ENCODE measurements around the gene RAET1G.
A peak's percentile ranks its signal among the peaks of the same experiment; 100 is the strongest.
"Not testable (repeated sequence)": the region's sequence is repeated elsewhere in the genome, so short reads cannot be mapped to it uniquely, and the experiment has no call there.

The RAET1G gene

DNA sequence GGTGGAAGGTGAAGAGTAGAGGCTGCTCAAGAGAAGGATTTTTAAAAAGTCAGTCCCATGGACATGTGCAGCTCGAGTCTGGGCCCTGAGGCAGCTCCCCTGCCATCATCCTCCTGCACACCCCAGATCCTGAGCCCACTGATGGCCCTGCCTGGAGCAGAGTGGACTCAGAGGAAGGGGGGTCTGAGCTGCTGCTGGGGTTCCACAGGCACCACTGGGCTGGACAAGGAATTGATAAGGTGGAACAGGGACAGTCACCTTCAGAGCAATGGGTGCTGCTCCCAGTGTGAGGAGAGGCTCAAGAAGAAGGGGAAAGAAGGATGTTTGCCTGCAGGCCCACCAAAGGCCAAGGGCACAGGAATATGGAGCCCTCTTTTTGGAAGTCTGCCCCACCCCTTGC, 25.1 kb upstream of the RAET1G start:
- Mint-ChIP-seq H3K4me1 (ENCODE audit: low read depth in 2 of 2) (peaks cover 0 to 2% of the 10 kb centered on the region in 2 donors), H3K27ac (no peak overlapping the region), H3K4me3 (no peak overlapping the region), H3K36me3 (ENCODE audit: insufficient read depth) (peaks cover 4% of the 10 kb centered on the region), H3K9me3 (no peaks in the 10 kb centered on the region), H3K27me3 (peaks cover 42 to 51% of the 10 kb centered on the region in 2 donors)
- DNase-seq (no peak), ATAC-seq (replicated peaks) (no peak)

DNA sequence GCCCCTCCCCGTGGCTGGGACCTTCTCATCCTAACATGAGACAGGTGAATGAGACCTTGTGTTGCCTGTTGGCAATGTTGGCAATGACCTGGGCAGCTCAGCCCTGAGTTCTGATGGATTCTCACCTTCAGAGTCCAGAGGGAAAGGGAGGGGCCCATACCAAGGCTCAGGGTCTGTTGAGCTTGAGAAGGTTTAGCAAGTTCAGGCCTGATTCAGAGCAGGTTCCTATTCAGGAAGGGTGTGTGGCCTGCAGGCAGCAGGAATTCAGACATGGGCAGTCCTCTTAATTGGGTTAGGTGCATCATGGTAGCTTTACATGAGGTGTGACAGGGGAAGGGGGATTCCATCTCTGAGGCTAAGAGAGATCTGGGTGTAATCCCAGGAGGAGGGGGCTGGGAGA, 24.6 kb upstream of the RAET1G start:
- peaks cover 38 to 47% of the 10 kb centered on the region in 2 donors for H3K27me3 Mint-ChIP-seq
- not testable (repeated sequence) for DNase-seq; H3K9me3 Mint-ChIP-seq; H3K4me3 Mint-ChIP-seq; H3K27ac Mint-ChIP-seq; H3K4me1 Mint-ChIP-seq (ENCODE audit: low read depth in 2 of 2); ATAC-seq (replicated peaks); H3K36me3 Mint-ChIP-seq (ENCODE audit: insufficient read depth)

DNA sequence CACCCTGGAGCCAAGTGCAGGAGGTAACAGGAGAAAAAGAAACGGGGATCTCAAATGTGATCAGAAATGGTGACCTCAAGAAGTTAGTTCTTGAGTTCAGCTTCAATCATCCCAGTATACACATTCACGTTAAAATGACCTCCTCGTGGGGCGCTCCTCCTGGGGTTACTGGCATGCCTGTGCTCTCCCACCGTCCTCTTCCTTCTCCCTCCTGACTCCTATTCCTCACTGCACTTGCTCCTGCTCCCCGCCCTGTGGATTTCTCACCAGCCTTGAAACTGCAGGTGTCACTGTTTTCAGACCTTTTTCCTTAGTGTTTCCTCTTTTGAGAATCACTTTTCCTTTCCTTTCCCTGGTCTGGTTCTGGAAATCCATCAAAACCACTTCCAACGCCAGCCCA, 23.7 kb upstream of the RAET1G start:
- Mint-ChIP-seq H3K36me3 (ENCODE audit: insufficient read depth) (peaks cover 14% of the 10 kb centered on the region), H3K4me1 (ENCODE audit: low read depth in 2 of 2) (peaks cover 10 to 12% of the 10 kb centered on the region in 2 donors), H3K27me3 (peaks cover 29 to 38% of the 10 kb centered on the region in 2 donors)
- DNase-seq; ATAC-seq (replicated peaks); H3K4me3 Mint-ChIP-seq; H3K27ac Mint-ChIP-seq; H3K9me3 Mint-ChIP-seq: not testable (repeated sequence)

DNA sequence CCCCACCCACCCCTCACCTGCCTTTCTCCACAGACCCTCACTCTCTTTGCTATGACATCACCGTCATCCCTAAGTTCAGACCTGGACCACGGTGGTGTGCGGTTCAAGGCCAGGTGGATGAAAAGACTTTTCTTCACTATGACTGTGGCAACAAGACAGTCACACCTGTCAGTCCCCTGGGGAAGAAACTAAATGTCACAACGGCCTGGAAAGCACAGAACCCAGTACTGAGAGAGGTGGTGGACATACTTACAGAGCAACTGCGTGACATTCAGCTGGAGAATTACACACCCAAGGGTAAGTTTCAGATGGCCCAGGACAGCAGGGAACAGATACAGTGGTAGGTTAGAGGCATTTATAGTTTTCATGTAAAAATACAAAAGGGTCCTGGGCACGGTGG, 22.4 kb upstream of the RAET1G start:
- Mint-ChIP-seq H3K36me3 (ENCODE audit: insufficient read depth) (peaks cover 17% of the 10 kb centered on the region), H3K27me3 (peaks cover 20 to 29% of the 10 kb centered on the region in 2 donors), H3K4me1 (ENCODE audit: low read depth in 2 of 2) (peaks cover 12 to 19% of the 10 kb centered on the region in 2 donors)
- not testable (repeated sequence) for H3K9me3 Mint-ChIP-seq; H3K27ac Mint-ChIP-seq; DNase-seq; H3K4me3 Mint-ChIP-seq; ATAC-seq (replicated peaks)

DNA sequence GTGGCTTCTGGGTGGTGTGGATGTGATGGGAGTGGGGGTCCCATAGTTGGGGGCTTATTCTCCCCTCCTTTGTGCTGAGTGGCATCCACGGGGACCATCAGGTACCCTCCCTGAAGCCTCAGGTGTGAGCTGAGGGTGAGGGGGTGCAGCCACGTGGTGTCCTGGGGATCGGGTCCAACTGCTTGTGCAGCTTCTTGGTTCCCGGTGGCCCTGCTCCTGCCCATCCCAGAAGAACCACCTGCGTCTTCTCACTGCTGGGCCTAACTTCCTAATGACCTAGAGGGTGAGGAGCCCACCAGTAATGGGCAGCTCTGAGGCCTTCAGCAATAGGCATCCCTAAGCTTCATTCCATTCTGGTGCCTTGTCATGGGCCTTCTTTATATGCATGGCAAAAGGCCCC, 20.4 kb upstream of the RAET1G start:
- peaks cover 21 to 29% of the 10 kb centered on the region in 2 donors for H3K4me1 Mint-ChIP-seq (ENCODE audit: low read depth in 2 of 2)
- peak overlapping the region; percentile 89 to 91 for H3K4me3 Mint-ChIP-seq
- H3K27me3 Mint-ChIP-seq: peaks cover 26 to 34% of the 10 kb centered on the region in 2 donors
- H3K9me3 Mint-ChIP-seq; DNase-seq; ATAC-seq (replicated peaks): not testable (repeated sequence)
- peak overlapping the region in 1 of 2 donors; percentile 90 for H3K27ac Mint-ChIP-seq
- H3K36me3 Mint-ChIP-seq (ENCODE audit: insufficient read depth): peaks cover 25% of the 10 kb centered on the region

DNA sequence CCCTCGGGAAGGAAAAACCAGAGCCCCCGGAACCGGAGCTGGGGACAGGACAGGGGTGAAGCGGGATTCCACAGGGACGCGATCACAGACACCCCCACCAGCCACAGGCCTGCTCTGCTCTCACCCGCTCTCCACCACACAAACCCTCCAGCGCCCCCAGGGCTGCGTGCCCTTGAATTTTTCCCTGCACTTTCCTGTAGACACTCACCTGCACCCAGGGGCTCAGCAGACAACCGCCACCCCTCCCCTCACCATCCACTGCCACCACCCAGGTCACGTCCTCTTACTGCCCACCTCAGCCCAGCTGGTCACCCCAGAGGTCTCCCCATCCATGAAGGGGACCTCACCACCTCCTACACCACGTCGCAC, 19.5 kb upstream of the RAET1G start:
- H3K36me3 Mint-ChIP-seq (ENCODE audit: insufficient read depth): peaks cover 32% of the 10 kb centered on the region
- H3K9me3 Mint-ChIP-seq: no peaks in the 10 kb centered on the region
- no peak for ATAC-seq (replicated peaks)
- H3K4me3 Mint-ChIP-seq: peak overlapping the region; percentile 89 to 91
- peaks cover 29 to 34% of the 10 kb centered on the region in 2 donors for H3K27me3 Mint-ChIP-seq
- no peak for DNase-seq
- peak overlapping the region; percentile 90 to 95 for H3K27ac Mint-ChIP-seq
- H3K4me1 Mint-ChIP-seq (ENCODE audit: low read depth in 2 of 2): peaks cover 24 to 31% of the 10 kb centered on the region in 2 donors

DNA sequence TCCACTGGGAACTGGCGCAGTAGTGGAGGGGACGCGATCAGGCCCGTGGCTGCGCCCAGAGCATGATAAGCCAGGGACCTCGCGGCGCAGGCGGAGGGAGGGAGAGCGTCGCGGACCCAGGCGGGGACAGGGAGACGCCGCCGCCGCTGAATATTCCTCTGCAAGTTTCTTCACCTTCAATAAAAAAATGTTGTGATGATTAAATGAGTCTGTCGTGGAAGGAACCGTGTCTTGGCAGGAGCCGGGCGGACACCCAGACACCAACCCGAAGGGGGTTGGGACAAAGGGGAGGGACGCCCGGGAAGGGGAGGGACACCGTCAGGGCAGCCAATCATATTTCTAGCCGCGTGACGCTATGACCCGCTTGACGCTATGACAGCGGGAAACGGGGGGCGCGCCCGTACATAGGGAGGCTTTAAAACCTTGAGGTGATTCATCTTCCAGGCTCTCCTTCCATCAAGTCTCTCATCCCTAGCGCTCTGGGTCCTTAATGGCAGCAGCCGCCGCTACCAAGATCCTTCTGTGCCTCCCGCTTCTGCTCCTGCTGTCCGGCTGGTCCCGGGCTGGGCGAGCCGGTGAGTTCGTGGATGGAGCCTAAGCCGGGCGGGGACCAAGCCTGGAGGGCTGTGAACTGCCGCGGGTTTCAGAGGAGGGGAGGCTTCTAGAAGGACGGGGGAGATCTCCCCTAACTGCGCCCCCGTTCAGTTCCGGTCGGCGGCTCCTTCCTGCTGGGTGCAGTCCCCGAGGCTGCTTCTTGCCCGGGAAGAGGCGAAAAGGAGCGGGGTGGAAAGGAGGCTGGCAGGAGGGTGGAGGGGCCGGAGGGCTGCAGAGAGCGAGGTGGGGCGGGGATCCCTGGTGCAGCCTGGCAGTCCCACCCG, 18.9 kb upstream of the RAET1G start, which contains the start of gene ULBP2:
Gene ULBP2, plus strand, starts transcription at position 432 of the 878 bp plus-strand sequence. Its CDS starts 59 bp downstream, at position 491.
- Mint-ChIP-seq H3K4me1 (ENCODE audit: low read depth in 2 of 2) (peaks cover 24 to 31% of the 10 kb centered on the region in 2 donors), H3K27me3 (peaks cover 35 to 39% of the 10 kb centered on the region in 2 donors), H3K36me3 (ENCODE audit: insufficient read depth) (peaks cover 32% of the 10 kb centered on the region), H3K9me3 (no peaks in the 10 kb centered on the region), H3K4me3 (peak within 1 kb of the TSS; percentile 89 to 91), H3K27ac (peak within 1 kb of the TSS; percentile 90 to 95)
- DNase-seq: peak; percentile 90 to 93 (median 91)
- peak; percentile 82 for ATAC-seq (replicated peaks)

DNA sequence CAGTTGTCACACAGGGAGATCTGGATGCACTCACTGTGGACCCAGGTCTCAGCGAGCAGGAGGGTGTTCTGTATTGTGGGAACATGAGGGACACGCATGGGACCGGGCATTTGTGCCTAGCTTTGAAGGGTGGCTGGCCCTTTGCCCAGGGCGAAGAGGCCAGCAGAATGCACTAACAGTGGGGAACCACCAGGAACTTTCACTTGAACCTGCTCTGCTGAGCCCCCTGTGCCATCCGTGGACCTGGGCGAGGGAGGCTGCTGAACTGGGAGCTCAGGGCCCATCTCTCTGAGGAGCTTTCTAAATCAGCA, 17.7 kb upstream of the RAET1G start:
- H3K27ac Mint-ChIP-seq: peak overlapping the region in 1 of 2 donors; percentile 90
- no peak for DNase-seq
- peaks cover 34% of the 10 kb centered on the region for H3K36me3 Mint-ChIP-seq (ENCODE audit: insufficient read depth)
- ATAC-seq (replicated peaks): no peak
- H3K9me3 Mint-ChIP-seq: no peaks in the 10 kb centered on the region
- peaks cover 24 to 31% of the 10 kb centered on the region in 2 donors for H3K4me1 Mint-ChIP-seq (ENCODE audit: low read depth in 2 of 2)
- peak overlapping the region; percentile 89 to 91 for H3K4me3 Mint-ChIP-seq
- H3K27me3 Mint-ChIP-seq: peaks cover 47 to 51% of the 10 kb centered on the region in 2 donors

DNA sequence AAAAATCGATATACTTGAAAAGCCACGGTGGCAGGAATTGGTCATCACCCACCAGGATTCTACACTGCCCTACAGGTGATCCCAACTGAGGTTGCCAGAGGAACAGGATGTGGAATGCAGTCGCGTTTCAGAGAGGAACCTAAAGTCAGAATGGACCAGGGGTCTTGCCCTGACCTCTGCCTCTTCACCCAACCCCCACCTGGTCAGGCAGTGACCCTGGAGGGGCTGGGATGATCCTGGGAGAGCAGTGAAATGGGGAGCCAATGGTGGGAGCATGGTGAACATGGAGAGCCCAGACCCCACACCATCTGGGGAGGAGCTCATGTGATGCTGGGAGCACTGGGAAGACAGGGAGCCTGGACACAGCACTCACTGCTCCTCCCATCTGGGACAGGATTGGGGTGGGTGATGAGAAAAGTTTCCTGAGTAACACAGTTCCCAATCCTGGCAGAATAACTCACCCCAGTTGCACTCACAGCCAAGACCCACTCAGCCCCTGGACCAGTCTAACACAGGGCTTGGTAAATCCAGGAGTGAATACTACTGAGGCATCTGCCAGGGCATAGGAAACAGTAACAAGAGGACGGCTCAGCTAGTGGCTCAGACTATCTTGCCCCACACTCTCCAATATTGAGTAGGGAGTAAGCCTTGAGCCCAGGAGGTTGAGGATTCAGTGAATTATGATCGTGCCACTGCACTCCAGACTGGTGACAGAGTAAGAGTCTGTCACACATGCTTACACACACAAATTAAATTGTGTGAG, 17.2 kb upstream of the RAET1G start:
- ATAC-seq (replicated peaks): no peak
- H3K4me3 Mint-ChIP-seq: peak overlapping the region; percentile 89 to 91
- no peak for DNase-seq
- H3K36me3 Mint-ChIP-seq (ENCODE audit: insufficient read depth): peaks cover 30% of the 10 kb centered on the region
- H3K27ac Mint-ChIP-seq: no peak overlapping the region
- H3K9me3 Mint-ChIP-seq: no peaks in the 10 kb centered on the region
- H3K27me3 Mint-ChIP-seq: peaks cover 53 to 56% of the 10 kb centered on the region in 2 donors
- peaks cover 24 to 31% of the 10 kb centered on the region in 2 donors for H3K4me1 Mint-ChIP-seq (ENCODE audit: low read depth in 2 of 2)

DNA sequence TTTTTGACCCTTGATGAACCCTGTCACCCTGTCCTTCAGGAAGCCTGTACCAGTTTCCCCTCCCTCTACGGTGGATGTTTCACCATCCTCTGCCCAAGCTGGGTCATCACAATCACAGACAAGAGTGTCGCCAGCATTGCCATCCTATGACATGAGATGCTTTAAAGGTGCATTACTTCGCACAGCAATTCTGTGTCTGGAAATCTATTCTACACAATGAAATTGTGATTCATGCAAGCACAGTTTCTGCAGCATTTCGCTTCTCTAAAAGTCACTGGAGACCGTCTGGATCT, 16.4 kb upstream of the RAET1G start:
- DNase-seq (no peak), ATAC-seq (replicated peaks) (no peak)
- peaks cover 31% of the 10 kb centered on the region for H3K36me3 Mint-ChIP-seq (ENCODE audit: insufficient read depth)
- peaks cover 59 to 64% of the 10 kb centered on the region in 2 donors for H3K27me3 Mint-ChIP-seq
- H3K9me3 Mint-ChIP-seq: no peaks in the 10 kb centered on the region
- peak overlapping the region; percentile 87 to 97 for H3K27ac Mint-ChIP-seq
- H3K4me1 Mint-ChIP-seq (ENCODE audit: low read depth in 2 of 2): peaks cover 24 to 32% of the 10 kb centered on the region in 2 donors
- H3K4me3 Mint-ChIP-seq: peak overlapping the region; percentile 76 to 85

DNA sequence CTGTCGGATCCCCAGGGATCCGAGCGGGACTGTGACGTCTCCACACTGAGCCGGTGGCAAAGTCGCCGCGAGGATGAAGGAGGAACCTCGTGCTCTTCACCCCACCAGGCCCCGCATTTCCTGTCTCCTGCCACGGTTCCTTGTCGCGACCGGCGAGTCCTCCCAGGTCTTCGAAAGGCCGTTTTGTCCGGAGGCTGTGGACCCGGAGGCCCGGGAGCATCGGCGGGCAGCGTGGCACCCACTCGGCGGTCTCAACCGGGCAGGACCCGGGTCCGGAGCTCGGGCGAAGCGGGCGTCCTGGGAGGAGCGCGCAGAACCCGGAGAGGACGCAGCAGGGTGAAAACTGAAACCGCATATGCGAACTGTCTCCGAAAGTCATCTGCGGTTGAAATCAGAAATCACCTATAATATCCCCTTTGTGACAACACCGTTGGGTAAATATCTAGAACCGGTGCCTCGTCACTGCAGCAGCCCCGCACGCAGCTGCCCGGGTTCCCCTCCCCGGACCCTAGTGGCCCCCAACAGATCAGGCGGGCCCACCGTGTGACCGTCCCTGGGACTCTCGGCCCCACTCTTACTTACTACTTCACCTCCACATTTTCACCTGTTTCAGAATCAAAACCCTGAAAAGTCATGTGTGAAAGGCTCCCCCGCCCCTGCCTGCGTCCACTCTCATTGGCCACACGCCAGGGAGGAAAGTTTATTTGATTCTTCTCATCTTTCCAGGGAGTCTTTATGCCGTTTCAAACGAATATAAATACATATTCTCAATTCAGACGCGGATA, 15.8 kb upstream of the RAET1G start:
- H3K4me1 Mint-ChIP-seq (ENCODE audit: low read depth in 2 of 2): peaks cover 24 to 34% of the 10 kb centered on the region in 2 donors
- peak overlapping the region; percentile 76 to 85 for H3K4me3 Mint-ChIP-seq
- peak; percentile 57 to 67 (median 58) for DNase-seq
- H3K27me3 Mint-ChIP-seq: peaks cover 65 to 70% of the 10 kb centered on the region in 2 donors
- peaks cover 34% of the 10 kb centered on the region for H3K36me3 Mint-ChIP-seq (ENCODE audit: insufficient read depth)
- H3K27ac Mint-ChIP-seq: peak overlapping the region; percentile 87 to 97
- H3K9me3 Mint-ChIP-seq: no peaks in the 10 kb centered on the region
- peak; percentile 58 for ATAC-seq (replicated peaks)

DNA sequence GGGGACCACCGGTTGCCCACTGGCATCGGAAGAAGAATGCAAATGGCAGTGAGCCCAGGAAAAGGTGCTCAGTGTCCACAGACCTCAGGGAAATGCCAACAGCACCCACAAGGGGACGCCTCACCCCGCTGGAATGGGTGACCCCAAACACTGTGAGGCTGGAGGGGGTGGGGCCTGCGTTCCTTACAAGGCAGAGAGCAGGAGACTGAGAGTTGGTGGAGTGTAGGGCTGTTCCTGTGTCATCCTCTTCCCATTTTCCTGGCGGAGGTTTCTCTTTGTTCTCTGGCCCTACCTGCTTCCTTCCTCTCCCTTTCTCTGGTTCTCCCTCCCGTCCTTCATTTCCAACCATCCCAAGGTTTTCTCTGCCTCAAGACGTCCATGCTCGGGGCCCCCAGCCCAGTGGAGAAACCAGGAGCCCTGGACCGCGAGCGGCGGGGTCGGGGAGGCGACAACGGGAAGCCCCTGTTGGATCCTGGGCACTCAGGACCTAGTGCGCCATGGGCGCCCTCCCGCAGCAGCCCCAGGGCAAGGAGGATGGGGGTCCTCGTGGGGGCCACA, 15.2 kb upstream of the RAET1G start:
- peaks cover 34% of the 10 kb centered on the region for H3K36me3 Mint-ChIP-seq (ENCODE audit: insufficient read depth)
- DNase-seq, H3K9me3 Mint-ChIP-seq: not testable (repeated sequence)
- H3K4me1 Mint-ChIP-seq (ENCODE audit: low read depth in 2 of 2): peaks cover 24 to 32% of the 10 kb centered on the region in 2 donors
- peak overlapping the region; percentile 87 to 97 for H3K27ac Mint-ChIP-seq
- peak; percentile 16 for ATAC-seq (replicated peaks)
- peak overlapping the region; percentile 76 to 85 for H3K4me3 Mint-ChIP-seq
- peaks cover 71 to 76% of the 10 kb centered on the region in 2 donors for H3K27me3 Mint-ChIP-seq

DNA sequence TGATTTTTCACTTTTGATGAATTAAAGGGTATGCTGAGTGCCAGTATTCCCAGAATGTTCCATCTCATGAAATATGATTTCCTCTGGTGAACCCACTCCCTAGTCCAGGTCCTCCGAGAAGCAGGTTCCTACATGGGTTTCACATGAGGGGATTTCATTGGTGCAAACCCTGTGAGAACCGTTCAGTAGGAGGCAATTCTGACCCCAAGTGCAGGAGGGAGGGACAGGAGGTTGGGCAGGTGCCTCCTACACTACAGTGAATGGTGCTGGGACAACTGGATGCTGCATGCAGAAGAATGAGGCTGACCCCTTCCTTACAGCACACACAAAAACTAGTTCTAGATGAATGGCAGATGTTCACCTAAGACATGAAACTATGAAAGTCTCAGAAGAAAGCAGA, 13.8 kb upstream of the RAET1G start:
- Mint-ChIP-seq H3K9me3 (no peaks in the 10 kb centered on the region), H3K36me3 (ENCODE audit: insufficient read depth) (peaks cover 25% of the 10 kb centered on the region), H3K4me1 (ENCODE audit: low read depth in 2 of 2) (peaks cover 15 to 24% of the 10 kb centered on the region in 2 donors), H3K27ac (no peak overlapping the region), H3K27me3 (peaks cover 81 to 90% of the 10 kb centered on the region in 2 donors), H3K4me3 (no peak overlapping the region)
- DNase-seq: no peak
- ATAC-seq (replicated peaks): no peak

Data from effector memory CD8-positive, alpha-beta T cell (primary cell).